Limb (tissue), 2 donors: ENCODE measurements around the gene GGTLC1.
"Not testable (repeated sequence)": the region's sequence is repeated elsewhere in the genome, so short reads cannot be mapped to it uniquely, and the experiment has no call there.

Experiments
- DNase-seq, 2 donors: peaks; one replicate each; pipeline ENCODE4 v3.0.0-alpha.2; 2016; ENCODE audit errors: extremely low spot score in 2 of 2

GGTLC1 gene

DNA sequence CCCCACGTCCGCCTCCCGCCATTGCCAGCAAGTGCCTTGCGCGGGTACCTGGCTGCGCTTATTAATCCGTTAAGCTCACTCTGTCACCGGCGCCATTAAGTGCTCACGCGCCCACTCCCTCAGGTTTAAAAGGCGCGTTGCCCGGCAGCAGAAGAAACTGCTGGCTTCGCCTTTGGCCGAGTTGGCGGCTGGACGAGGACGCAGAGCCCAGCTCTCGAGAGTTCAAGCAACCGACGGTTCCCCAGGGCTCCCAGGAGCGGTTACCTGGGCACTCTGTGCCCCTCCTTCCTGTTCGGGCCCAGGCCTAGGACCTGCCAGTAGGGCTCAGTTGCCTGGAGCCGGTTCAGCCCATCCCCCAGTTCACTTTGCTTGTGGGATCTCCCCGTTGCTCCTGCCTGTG, at the start of gene GGTLC1:
TSS of gene GGTLC1 (minus strand) at position 219 of the 400 bp plus-strand sequence. CDS start 2,168 bp downstream, outside the sequence.
- DNase-seq: no peak

DNA sequence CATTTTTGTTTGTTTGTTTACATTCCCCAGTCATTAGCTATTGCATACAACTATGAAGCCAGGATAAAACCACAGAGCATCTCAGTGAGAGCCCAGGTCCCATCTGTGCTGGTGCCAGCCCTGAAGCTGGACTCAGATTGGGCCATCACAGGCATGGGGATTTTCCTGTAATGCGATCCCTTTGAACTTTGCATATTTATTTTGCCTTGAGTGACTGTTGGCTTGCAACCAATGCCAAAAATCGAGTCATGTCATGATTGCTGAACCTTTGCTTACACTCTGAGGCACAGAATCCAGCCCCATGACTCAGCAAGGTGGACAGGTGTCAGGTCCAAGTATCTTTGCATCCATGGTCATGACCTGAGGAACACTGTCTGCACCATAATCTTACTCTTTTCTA, 46.2 kb upstream of the GGTLC1 start:
- DNase-seq: no peak

DNA sequence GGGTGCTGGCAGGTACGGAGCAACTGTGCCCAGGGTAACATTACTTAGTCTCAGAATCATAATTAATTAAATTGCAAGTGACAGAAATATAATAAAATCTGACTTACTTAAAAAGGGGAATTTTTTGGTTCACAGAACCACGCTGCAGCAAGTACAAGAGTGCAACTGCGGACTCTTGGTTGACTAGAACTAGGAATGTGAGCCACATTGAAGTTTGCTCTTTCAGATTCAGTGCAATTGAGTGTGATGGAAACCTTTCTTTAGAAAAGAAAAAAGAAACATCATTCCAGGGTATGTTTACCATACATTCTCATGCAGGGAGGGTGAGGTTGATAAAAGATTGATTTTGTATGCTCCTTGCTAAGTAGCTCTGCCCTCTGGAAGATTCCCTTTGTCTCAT, 45.0 kb upstream of the GGTLC1 start:
- DNase-seq: no peak

DNA sequence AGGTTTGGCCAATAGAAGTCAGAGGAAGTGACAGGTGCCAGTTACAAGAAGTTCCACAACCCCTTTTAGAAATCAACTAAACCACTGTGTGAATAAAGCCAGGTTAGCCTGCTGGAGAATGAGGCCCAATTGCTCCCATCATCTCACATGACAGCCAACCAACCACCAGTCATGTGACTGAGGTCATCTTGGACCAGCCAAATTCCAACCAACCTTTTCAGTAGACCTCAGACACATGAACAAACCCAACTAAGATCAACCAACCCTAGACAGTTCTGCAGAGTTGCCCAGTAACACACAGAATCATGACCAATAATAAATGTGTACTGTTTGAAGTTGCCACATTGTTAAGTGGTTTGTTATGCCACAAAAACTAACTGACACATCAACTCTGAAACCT, 44.6 kb upstream of the GGTLC1 start:
- no peak for DNase-seq

DNA sequence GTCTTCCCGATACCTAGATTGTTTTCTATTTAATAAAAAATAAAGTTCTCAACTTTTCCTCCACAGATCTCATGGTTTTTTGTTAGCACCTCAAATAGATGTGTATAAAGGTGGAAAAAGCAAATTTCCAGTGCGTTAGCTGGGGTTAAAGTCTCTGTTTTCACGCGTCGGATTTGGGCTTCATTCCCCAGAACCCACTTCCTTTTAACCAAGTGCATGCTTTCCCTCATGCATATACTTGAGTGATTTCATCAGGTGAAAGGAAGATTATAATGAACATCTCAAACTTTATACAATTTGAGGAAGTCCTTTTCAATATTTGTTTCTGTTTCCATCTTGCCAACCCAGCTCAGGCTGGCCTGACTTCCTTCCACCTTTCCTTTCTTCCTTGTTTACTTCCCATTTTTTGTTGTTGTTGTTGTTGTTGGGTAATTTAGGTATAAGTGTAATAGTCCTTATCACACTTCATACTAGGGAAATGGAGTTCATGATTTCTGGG, 43.9 kb upstream of the GGTLC1 start:
- no peak for DNase-seq

DNA sequence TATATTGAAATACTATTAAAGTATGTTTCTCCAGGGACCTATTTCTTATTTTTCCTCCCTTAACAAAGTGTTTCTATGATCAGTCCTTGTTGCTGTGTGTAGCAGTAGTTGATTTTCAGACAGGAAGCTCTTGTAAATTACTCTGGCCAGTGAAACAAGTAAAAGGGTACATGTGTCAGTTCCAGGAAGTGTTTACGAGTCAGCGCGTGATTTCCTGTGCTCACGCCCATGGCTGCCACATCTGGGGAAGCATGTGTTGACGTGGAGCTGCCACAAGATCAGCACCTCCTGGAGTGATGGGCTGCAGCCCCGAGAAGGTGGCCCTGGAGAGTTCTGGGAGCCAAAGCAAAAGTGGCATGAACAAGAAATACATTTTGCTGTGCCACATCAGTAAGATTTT, 38.6 kb upstream of the GGTLC1 start:
- peak; percentile 41 to 58 for DNase-seq

DNA sequence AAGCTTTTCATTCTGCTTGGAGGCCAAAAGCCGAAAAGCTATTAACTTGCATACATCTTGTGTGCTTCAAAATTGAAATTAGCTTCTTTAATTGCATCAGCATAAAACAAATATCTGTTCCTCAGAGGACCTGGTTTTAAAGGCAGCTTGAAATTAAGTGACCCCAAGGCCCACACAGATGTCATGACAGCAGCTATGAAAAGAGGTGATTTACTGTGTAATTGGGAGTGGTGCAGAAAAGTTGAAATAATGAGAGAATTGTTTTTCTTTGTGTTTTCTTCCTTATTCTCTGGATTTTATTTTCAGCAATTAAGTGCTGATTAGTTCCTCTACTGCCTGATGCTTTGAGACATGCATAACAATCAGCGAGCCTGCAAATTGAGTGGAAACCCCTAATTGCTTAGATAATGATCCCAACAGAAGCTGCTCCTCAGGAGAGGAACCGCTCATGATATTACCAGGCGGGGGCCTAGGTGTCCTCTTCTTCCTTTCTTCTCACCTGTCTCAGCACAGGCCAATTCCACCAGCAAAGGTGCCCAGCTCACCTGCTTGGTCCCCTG, 34.1 kb upstream of the GGTLC1 start:
- no peak for DNase-seq

DNA sequence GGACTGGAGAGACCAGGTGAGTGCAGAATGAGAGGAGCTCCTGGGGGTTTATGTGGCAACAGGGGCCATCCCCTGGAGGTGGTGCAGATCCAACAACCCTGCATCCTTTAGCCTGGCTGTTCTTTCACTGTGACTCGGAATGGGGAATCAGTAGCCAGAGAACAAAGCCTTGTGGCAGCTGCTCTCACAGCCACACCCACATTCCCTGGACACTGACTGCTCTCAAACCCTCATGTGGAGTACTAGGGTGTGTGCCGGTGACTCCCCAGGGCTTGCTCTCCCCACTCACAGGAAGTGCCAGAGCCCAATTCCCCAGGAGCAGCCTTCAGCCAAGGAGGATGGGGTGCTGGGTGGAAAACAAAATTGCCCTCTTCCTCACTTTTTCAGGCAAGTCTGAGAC, 30.2 kb upstream of the GGTLC1 start:
- DNase-seq: no peak

DNA sequence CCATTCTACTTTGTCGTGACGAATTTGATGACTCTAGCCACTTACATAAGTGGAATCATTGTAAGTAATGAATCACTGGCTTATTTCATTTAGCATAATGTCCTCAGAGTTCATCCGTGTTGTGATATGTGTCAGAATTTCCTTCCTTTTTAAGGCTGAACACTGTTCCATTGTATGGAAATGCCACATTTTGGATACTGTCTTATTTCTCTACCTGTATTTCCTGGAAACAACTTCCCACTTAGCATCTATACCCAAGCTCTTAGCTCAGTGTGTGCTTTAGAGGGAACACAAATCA, 28.8 kb upstream of the GGTLC1 start:
- DNase-seq: no peak

DNA sequence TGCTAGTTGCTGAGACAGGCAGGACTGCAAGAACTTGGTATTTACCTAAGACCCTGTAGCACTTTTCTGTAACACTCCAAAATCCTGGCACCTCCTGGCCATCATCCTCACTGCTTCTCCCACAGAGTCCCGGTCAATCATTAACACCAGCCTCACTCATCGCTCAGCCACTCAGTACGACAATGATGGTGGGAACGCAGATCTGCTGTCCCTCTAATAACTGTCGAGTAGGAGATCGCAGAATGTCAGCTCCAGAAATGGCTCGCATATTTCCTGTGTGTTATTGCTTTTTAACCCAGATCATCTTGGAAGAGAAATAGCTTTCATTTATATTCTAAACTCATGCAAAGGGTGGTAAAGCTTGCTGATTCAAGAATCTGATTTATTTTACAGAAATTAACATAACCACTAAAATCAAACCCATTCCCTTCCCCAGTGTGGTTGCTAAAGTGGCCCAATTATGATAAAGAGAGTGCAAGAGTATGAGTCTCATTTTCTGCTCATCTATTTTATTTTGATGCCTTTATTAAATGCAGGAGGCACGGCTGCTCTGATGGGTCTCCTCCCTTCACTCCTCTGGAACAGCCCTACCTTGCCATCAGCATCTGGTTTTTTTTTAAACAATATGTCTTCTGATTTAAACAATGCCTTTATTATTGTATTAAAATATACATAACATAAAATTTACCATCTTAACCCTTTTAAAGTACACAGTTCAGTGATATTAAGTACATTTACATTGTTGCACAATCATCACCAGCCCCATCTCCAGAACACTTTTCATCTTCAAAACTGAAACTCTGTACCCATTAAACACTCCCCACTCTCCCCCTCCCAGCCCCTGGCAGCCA, 28.3 kb upstream of the GGTLC1 start:
- DNase-seq: no peak

DNA sequence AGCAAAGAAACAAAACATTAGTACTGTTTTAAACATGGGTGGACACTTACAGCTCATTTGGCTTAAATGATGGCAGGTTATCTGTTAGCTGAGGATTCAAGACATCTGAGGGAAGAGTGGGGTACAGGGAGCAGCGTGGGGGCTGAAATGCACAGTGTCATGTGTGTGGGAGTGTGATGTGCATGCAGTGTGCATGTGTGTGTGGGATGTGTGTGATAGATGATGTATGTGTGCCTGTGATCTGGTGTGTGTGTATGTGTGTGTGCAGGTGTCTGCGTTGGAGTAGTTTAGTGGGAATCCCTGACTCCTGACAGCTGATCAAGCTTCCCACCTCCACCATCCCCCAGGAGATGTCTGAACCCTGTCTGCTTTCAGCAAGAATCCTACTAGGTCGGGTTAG, 25.4 kb upstream of the GGTLC1 start:
- DNase-seq: no peak

DNA sequence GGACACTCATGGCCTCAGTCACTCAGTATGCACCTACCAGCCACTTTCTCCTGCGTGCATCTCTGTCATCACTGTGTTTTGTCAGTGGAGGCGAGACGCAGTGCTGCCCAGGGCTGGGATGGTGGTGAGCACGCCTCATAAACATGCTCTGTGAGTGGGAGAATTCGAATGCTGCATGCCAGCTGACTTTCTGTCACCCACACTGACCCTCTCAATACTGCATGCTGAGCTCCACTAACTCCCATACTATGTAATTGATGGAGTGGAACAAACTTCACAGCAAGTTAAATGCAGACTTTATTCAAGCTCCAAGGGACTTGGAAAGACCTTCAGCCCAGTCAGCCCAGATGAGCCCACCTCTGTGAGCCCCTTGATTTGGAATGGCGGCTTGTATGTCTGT, 22.7 kb upstream of the GGTLC1 start:
- no peak for DNase-seq

DNA sequence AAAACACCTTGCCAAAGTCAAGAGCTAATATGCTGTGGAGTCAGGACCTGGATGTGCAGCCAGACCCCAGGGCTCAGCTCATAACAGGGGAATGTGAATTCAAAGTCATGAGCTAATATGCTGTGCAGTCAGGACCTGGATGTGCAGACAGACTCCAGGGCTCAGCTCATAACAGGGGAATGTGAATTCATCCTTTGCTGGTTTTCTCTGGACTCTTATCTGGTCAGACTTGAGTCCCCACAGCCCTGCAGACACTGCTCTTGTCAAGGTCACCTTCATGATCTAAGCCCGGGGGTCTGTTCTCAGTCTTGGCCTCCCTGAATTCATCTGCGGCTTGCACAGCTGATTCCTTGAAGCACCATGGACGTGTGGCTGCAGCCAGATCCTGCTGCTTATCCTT, 19.2 kb upstream of the GGTLC1 start:
- no peak for DNase-seq

DNA sequence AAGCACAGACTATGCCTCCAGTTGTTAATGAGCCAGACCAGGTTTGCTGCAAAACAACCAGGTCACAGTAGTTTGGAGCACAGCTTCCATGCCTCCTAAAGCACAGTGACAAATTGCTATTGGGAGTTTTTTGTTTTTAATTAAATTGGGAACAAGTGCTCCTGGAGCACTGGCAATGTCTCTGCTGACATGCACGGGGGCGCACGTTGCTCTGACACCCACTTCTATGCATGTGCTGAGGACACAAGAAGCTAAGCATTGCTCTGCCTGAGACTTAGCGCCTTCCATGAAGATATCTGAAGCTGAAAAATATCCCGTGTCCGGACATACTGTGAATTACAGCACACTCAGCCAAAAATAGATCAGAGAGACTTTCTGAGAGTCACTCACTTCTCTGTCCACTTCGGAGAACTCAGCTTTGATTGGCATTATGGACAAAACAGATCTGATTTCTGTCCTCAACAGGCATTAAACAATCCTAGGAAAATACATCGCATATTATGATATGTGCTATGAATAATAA, 18.6 kb upstream of the GGTLC1 start:
- DNase-seq: no peak

DNA sequence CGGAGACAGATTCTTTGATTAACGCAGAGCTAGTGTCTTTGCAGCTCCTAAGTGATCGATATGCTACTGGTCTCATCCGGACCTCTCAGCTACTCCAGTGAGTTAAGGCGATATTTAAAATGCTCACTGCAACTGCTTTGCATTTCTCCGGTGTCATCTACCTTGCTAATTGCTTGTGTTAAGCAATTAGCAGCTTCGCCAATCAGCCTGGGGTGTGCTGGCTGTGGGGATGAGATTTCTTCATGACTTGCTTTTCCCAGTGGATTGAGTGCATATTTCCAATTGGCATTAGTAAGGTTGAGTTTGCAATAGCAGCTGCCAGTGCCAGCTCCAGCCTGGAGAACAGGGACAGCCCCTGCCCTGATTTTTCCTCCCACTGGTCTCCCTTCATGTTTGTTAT, 18.0 kb upstream of the GGTLC1 start:
- no peak for DNase-seq

DNA sequence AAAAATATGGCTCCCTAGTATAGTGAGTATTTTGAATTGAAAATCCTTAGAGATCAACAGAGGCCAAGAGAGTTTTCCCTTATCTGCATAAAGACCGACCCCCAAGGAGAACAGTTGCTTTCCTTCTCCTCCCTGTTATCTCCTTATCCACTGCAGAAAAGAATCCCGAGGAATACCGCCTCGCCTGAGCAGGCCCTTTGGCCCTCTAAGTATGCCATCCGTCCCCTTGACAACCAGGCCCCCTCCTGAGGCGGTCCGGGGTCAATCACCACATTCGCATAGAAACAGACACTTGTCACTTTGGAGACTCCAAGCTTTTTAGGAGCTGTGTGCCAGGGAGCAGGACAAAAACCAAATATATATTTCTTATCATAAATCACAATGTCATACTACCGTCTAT, 15.9 kb upstream of the GGTLC1 start:
- no peak for DNase-seq

DNA sequence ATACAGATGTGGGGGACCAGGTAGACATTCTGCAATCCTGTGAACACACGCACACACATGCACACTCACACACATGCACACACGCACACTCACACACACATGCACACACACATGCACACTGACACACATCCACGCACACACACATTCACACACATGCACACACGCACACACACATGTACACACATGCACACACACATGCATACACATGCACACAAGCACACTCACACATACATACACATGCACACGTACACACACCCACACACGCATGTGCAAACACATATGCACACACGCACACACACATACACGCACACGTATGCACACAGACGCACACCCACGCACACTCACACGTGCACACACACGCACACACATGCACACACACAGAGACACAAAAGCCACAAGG, 14.3 kb upstream of the GGTLC1 start:
- no peak for DNase-seq

DNA sequence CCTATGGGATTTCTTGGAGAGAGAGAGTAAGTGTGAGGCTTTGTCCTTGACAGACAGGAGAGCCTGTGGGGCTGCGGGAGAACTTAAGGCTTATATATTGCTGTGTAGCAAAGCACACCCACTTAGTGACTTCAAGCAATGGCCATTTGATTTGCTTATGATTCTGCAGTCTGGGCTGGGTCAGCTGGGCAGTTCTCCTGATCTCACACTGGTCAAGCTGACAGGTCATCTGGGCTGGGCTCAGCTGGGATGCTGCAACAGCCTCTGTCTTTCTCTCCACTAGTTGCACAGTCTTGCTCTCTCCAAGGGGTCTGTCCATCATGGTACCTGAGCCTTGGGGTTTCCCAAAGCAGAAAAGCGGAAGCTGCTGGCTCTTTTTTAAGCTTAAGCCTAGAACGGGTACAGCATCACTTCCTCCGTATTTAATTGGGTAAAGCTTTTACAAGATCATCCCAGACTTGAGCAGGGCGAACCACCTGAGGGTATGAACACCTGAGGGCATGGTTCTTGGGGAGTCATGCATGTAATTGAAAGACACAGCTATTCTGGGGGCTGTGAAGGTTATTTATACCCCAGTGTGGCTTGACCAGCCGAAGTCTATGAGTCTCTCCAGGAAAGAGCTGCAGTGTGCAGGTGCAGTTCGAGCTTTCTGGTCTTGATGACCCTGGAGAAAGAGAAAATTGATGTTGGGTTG, 13.3 kb upstream of the GGTLC1 start:
- no peak for DNase-seq

DNA sequence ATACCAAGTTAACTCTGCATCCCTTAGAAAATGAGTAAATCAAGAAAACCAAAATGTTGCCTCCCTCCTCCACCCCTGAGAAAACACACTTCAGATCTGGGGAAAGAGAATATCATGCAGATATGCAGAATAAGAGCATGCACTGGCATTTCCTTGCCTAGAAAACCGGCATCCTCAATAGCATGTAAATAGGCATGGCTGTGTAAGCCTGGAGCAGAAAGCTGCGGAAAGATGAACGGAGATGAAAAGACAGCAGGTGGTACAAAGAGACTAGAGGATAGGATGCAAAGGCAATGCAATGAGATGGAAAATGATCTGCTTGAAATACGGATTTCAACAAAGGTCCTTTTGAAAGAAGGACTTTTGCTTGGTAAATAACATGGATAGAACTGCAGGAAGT, 10.3 kb upstream of the GGTLC1 start:
- no peak for DNase-seq

DNA sequence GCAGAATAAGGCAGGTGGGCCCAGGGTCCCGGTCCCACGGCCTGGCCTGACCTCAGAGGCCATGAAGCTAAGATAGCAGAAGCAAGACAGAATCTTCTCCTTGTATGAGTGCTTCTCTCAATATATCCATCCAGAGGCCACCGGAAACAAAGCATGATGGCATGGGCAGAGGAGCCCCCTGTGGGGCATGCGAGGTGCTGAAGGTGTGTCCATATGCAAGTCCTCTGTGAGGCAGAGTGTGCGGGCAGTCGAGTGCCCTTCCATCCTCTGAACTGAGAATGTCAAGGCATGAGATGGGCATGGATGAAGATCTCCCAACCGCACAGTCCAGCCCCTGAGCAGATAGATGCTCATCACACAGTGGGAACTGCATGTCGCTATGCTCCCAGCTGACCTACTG, 9.8 kb upstream of the GGTLC1 start:
- no peak for DNase-seq

DNA sequence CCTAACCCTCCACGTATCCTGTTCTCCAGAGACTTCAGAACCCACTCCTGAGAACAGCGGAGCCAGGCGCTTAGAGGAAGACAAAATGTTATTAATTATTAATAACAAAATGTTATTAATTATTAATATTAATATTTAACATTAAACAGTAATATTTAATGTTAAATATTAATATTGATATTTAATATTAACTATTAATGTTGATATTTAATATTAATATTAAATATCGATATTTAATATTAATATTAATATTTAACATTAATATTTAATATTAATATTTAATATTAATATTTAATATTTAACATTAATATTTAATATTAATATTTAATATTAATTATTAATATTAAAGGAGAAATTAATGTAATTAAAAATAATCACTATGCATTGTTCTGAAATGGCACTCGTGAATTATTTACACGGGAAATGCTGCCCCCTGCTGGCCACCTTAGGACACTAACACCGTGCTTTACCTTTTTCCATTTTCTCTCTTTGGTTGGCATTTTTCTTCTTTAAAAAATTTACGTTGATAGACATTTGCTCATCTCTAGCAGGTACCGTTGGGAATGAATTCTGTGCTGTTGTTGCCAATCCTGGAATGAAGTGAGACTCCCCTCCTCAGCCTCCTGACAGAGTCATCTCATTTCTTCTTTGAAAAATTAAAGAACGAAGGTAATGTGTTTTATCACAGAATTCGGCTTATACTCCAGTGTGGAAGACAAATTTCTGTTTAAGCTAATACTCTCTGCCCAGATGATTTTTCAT, 7.5 kb upstream of the GGTLC1 start:
- DNase-seq: peak; percentile 55 to 70

DNA sequence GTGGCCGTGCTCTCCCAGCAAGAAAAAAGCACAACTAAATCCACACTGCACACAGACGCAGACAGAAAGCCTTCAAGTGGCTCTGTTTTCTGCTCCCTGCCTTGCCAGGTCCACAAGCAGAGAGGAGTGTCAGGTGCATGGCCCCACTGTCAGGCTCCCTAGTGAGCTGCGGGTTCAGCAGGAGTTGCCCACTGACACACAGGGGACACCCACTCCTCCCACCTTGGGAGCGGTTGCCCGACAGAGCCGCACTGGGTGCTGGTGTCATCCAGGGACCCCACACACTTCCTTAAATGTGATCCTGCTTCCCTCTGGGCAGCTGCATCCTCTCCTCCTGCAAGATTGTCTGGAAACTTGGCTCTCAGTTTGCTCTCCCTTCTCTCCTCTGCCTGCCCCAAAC, 6.7 kb upstream of the GGTLC1 start:
- not testable (repeated sequence) for DNase-seq
